Erythroblast (primary cell): ENCODE measurements around the gene PNLDC1.

Experiments
- DNase-seq, 2 experiments: peaks; one replicate each; lab custom pipeline; 2025; lab: John Stamatoyannopoulos, UW
- GATA1 ChIP-seq: IDR thresholded peaks from 2 replicates; pipeline ENCODE4 v1.6.1; 2011; ENCODE audit warnings: low read depth, mild to moderate bottlenecking, control low read depth, low read length, moderate library complexity
- POLR2A ChIP-seq: IDR thresholded peaks from 2 replicates; pipeline ENCODE4 v1.6.1; 2011; ENCODE audit warnings: mild to moderate bottlenecking, low read length

Gene PNLDC1

DNA sequence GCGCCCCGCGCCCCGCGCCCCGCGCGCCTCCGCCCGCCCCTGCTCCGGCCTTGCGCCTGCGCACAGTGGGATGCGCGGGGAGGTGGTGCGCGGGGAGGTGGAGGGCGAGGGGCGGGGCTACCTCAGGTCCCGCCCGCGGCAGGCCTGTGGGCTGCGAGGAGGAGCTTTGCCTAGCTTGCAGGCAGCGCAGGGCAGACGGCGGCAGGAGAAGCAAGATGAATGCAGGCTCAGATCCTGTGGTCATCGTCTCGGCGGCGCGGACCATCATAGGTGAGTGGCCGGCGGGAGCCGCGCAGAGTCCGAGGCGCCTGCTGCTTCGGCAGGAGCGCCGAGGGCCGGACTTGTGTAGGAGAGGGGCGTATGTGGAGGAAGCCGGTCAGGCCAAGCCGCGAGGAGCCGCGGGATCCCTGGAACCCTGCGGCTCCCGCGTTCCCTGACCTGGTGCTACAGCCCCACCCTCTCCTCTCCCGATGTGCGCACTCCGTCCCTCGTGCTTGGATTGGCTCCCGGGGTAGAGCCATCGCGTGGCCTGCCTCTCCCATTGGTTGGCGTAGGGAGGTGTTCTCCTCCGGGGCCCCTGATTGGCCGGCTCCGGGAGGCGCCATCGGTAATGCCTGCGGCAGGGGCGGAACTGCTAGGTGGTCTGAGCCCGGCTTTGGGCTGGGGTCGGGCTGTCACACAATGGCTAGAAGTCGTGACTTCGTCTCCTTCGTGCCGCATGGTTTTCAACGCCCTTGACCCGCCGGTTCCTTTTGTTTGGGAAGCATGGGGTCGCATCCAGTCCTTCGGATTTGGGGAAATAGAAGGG, 38.0 kb upstream of the PNLDC1 start, which contains the start of gene ACAT2:
ACAT2 (plus strand) TSS at position 173 of the 808 bp plus-strand sequence; CDS start at position 216, 43 bp downstream.
- TF ChIP-seq GATA1 (no peak), POLR2A (peak; percentile 85)
- peak; percentile 94 to 95 for DNase-seq

- no peak for TF ChIP-seq GATA1
- no peak for TF ChIP-seq POLR2A
- peak; percentile 45 to 56 for DNase-seq
Observed at GRCh38 chr6:159762681-159763293, 37.3 kb upstream of the PNLDC1 start.

- no peak for TF ChIP-seq POLR2A
- TF ChIP-seq GATA1, result no peak
- DNase-seq, result no peak
Observed at GRCh38 chr6:159766906-159767305, 33.2 kb upstream of the PNLDC1 start.

GRCh38 chr6:159769470-159769869, 30.6 kb upstream of the PNLDC1 start:
- TF ChIP-seq POLR2A, result no peak
- no peak for TF ChIP-seq GATA1
- DNase-seq, result no peak

GRCh38 chr6:159772196-159772595, 27.9 kb upstream of the PNLDC1 start:
- no peak for DNase-seq
- TF ChIP-seq GATA1, result no peak
- TF ChIP-seq POLR2A, result no peak

GRCh38 chr6:159777240-159777904, 22.7 kb upstream of the PNLDC1 start:
- TF ChIP-seq POLR2A (no peak), GATA1 (no peak)
- DNase-seq, result no peak

DNA sequence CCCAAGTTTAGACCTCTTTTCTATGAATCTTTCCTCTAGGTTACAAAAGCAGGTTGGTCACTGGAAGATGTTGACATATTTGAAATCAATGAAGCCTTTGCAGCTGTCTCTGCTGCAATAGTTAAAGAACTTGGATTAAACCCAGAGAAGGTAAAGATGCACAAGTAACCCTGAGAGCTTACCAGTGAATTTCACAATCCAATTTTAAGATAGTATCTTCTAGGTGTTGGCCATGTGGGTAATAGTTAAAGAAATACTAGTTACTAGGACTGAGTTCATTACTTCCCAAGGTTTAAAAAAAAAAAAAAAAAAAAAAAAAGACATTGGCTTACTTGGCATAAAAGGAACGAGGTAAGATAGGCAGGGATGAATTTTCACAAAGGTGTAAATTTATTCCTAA, 21.9 kb upstream of the PNLDC1 start:
- no peak for DNase-seq
- no peak for TF ChIP-seq GATA1
- no peak for TF ChIP-seq POLR2A

- no peak for DNase-seq
- TF ChIP-seq GATA1, result no peak
- no peak for TF ChIP-seq POLR2A
Observed at GRCh38 chr6:159778542-159779103, 21.5 kb upstream of the PNLDC1 start.

GRCh38 chr6:159788276-159788675, 11.8 kb upstream of the PNLDC1 start:
- no peak for TF ChIP-seq POLR2A
- TF ChIP-seq GATA1, result no peak
- DNase-seq, result peak in 1 of 2 experiments; percentile 22

- DNase-seq, result peak; percentile 68 to 73
- TF ChIP-seq POLR2A, result no peak
- TF ChIP-seq GATA1, result no peak
Observed at GRCh38 chr6:159788753-159789376, 11.2 kb upstream of the PNLDC1 start.

DNA sequence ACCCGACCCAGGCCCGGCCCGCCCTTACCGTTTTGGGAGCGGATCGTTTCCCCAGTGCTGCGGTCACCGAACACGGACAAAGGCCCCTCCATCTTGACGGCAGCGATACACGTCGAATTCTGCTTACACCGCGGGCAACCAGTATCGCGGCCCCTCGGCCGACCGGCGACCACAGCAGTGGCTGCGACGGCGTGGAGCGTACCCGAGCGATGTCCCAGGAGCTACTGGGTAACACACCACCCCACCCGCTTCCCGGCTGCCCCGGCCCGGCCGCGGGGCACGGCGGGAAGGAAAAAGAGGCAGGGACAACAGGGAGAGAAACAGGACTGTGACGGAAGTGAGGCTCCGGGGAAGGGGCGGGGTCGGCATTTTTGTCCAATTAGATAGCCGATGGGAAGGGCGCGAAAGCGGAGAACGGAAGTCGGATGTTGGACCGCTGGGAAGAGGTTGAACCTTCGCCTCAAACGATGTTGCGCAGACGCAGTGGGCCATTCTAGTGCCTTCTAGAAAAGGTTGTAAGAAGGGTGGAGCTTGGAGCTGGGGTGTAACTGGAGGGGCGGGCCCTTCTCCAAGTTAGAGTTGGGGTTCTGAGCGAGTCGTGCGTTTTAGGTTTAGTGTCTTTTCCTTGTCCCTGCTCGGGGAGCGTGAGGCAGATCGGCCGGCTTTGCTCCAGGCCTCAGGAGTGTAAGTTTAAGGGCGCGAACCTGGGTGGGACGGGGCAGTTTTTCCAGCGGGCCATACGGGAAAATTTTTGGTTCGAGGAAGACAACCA, 10.5 kb upstream of the PNLDC1 start, which contains the start of gene TCP1:
TCP1 (minus strand) TSS at position 226 of the 772 bp plus-strand sequence; CDS start at position 92, 134 bp downstream.
- peak; percentile 99 to 100 for DNase-seq
- TF ChIP-seq GATA1, result no peak
- peak; percentile 90 for TF ChIP-seq POLR2A
